ENCODE measurements around the gene DICER1.

DNA sequence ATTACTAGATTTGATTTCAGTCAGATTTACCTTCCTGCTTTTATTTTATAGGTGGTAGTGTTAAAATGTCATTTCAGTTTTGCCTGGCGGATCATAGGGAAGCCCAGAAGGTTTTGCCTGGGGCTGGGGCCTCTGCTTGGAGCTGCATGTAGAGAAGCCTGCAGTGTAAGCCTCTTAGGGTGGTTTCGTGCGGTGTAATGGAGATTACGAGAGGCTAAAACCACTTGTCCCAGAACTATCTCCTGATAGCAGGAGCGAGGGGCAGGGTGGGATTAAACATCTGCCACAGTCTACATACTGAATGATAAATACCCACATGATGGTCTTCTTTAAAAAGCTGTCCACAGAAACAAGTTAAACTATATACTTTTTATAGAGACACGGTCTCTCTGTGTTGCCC is 35.0 kb upstream of the DICER1 start:
- no peak for TF ChIP-seq CEBPB (IDR thresholded peaks at IDR 0.05)
- TF ChIP-seq POLR2A (IDR thresholded peaks at IDR 0.05; ENCODE audit: low read length) = no peak
- TF ChIP-seq, protein P1, sequence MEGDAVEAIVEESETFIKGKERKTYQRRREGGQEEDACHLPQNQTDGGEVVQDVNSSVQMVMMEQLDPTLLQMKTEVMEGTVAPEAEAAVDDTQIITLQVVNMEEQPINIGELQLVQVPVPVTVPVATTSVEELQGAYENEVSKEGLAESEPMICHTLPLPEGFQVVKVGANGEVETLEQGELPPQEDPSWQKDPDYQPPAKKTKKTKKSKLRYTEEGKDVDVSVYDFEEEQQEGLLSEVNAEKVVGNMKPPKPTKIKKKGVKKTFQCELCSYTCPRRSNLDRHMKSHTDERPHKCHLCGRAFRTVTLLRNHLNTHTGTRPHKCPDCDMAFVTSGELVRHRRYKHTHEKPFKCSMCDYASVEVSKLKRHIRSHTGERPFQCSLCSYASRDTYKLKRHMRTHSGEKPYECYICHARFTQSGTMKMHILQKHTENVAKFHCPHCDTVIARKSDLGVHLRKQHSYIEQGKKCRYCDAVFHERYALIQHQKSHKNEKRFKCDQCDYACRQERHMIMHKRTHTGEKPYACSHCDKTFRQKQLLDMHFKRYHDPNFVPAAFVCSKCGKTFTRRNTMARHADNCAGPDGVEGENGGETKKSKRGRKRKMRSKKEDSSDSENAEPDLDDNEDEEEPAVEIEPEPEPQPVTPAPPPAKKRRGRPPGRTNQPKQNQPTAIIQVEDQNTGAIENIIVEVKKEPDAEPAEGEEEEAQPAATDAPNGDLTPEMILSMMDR (IDR thresholded peaks at IDR 0.05) = no peak
- TF ChIP-seq SMC3 (IDR thresholded peaks at IDR 0.05) = no peak
- no peak for TF ChIP-seq FOSL2 (IDR thresholded peaks at IDR 0.05)
- TF ChIP-seq FOSL2 (CRISPR knock-in tag; IDR thresholded peaks at IDR 0.05) = no peak
- TF ChIP-seq CHD2 (IDR thresholded peaks at IDR 0.05; ENCODE audit: low read length, partially characterized antibody) = no peak

All from A549 (cell line).